Heart left ventricle (tissue), 13 donors: Measurements from ENCODE around the gene STARD7.

ENCODE experiments used
- CTCF ChIP-seq, 12 donors: fragments of 200-600 bp; sonication (generic) in 4 of 12; IDR thresholded peaks; one replicate each; pipeline versions ENCODE4 v1.5.0 to v1.8.0; 2018 to 2022; ENCODE audit warnings: antibody characterized with exemption in 12 of 12, mild to moderate bottlenecking in 5 of 12
- POLR2A ChIP-seq, 2 donors: fragments of 450-650 bp; IDR thresholded peaks; one replicate each; pipeline ENCODE4 v1.6.1; 2017; ENCODE audit warnings: antibody characterized with exemption in 2 of 2, mild to moderate bottlenecking in 2 of 2, moderate library complexity in 2 of 2
- donor health status: ischemic (EF 13 %, LVEDD 7.1; RV severe dilation, severe dysfunction).
- donor health status: DM: no; HTN: yes; CAD: no.
- donor health status: DM: no; HTN: no; CAD: no.
- donor health status: ischemic (EF 25% LVEDD 6.9; RV normal size, moderate dysfunction).
- donor health status: ischemic (EF 25% LVEDD 5.7; RV mildly dilated, moderate dysfunction).
- donor health status: ischemic (EF 35%, LVEDD 5.7; RV mildly dilated, moderate dysfunction).
- donor health status: nonischemic (EF 11% LVEDD 7.7; RV severe dilation, severe dysfunction).
- donor health status: DM: yes; HTN: yes; CAD: no.
- donor health status: PGD.
- donor health status: ischemic (EF 29% LVEDD 5.4; RV normal size, mild dysfunction).
- donor health status: nonischemic (EF 23%, LVEDD 6.1; RV moderate dilation, normal function).

DNA sequence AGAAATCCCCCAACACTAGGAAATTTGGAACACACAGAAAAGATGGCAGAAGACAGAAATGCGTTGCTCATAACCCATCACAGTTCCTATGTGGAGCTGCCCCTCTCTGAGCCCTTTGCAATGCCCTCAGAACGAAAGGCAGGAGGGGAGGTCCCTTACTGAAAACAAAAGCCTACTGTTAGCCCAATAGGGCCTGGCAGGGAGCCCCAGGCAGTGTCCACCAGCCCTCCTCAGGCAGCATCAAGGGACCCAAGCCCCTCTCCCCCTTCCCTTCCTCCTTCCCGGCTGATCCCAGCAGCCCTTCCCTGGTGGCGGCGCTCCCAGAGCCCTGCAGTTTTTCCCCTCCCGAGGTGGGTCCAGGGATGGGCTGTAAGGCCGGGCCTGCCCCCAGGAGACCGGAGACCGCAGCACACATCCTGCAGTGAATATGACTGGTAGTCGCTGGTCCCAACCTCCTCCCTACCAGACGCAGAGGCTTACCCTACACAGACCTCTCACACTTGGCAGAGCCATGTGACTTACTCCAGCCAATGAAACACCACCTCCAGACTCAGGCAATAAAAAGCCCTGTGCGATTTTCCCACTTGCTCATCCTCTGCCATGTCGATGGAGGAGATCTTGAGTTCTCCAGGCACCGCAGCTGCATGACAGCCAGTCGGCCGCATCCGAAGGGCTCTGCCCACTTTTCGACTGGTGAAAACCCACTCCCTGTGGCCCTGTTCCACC is 44.0 kb downstream of the STARD7 start:
- TF ChIP-seq CTCF (IDR thresholded peaks at IDR 0.05), result no peak
- TF ChIP-seq POLR2A (IDR thresholded peaks at IDR 0.05), result no peak
